CD4-positive, alpha-beta T cell treated with Interleukin-15 for 4 hours (primary cell): ENCODE measurements around the gene OPTN.
"Not testable (repeated sequence)": the region's sequence is repeated elsewhere in the genome, so short reads cannot be mapped to it uniquely, and the experiment has no call there.

Experiments
- DNase-seq: peaks from one replicate; pipeline ENCODE4 v3.0.0-alpha.2; 2020; ENCODE audit warnings: low spot score

The OPTN gene

DNA sequence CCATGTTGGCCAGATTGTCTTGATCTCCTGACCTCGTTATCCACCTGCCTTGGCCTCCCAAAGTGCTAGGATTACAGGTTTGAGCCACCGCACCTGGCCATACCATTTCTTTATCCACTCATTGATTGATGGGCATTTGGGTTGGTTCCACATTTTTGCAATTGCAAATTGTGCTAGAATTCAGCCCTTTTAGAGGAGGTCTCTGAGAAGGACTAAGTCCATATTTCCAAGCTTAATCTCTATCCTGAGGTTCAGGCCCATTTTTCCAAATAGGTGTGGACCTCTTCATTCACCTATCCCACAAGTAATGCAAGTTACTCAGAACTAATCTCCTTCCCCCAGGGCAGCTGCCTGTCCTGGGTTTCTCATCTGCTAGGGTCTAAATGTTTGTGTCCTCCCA lies 9.7 kb upstream of the OPTN start:
- no peak for DNase-seq

DNA sequence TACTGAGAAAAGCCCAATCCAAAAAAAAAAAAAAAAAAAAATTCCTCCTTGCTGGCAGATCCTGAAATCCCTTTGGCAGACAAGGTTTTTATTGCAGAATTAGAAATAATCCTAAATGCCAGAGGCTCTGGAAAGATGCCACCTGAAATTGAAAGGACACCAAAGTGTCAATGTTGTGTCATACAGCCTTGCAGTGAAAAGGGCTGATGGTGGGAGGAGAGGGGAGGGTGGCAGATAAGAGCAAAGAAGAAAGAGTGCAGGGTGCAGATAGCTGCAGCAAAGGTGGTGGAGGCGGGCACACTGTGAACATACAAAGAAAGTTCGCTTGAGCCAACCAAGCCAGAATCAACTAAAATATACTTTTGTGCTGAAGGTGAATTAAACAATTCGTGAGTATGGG lies 8.2 kb upstream of the OPTN start:
- no peak for DNase-seq

DNA sequence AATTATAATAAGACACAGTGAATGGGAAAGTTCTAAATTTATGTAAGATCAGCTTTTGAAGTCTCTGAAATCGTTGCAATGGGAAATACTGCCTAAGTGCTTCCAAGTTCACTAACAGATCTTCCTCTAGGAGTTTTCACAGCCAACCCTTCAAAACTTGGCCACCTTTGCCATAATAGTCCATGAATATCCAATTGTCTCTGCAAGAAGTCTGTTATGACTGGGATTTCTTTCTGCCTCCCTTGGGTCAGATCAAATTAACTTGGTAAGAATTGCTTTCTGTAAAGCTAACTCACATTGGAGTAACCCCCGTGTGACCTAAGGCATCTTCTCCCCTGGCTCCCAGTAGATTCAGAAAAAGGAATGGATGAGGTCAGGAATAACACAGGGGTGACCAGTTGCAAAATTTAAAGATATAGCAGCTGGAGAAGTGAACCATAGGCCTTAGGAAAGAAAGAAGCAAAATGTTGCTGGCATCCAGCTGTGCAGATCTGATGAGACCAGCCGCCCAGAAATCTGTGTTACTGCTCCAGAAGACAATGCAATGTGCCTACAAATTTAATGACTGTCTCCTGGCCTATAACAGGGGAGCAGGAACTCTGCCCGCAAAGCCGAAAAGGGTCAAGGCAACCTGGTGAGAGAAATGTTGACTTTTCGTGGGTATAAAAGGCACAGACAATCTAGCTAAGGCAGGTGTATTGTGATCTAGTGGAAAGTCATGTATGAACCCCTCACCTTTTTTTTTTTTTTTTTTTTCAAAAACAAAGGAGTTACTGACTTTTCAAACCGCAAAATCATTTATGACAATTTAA lies 7.5 kb upstream of the OPTN start:
- DNase-seq, result no peak

DNA sequence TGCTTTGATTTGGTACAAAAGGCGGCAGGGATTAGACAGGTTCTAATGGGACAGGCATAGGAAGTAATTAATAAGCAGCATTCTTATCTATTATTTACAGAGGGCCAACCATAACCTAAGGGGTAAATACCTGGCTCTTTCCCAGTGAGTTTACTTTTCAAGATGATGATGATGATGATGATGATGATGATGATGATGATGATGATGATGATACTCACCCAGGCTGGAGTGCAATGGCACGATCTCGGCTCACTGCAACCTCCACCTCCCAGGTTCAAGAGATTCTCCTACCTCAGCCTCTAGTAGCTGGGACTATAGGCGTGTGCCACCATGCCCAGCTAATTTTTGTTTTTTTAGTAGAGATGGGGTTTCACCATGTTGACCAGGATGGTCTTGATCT lies 5.9 kb upstream of the OPTN start:
- not testable (repeated sequence) for DNase-seq

DNA sequence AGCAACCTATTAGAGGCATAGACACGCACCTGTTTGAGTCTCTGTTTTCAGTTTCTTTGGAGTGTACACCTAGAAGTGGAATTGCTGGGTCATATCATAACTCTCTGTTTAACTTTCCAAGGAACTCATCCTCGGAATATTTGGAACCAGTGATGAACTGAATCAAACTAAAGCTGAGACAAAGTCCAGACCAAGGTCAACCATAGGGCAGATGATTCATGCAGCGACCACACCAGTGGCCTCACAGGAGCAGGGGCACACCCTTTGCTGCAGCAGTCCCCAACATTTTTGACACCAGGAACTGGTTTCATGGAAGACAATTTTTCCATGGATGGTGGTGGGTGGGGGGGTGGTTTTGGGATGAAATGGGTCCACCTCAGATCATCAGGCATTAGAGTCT lies 4.9 kb upstream of the OPTN start:
- no peak for DNase-seq

DNA sequence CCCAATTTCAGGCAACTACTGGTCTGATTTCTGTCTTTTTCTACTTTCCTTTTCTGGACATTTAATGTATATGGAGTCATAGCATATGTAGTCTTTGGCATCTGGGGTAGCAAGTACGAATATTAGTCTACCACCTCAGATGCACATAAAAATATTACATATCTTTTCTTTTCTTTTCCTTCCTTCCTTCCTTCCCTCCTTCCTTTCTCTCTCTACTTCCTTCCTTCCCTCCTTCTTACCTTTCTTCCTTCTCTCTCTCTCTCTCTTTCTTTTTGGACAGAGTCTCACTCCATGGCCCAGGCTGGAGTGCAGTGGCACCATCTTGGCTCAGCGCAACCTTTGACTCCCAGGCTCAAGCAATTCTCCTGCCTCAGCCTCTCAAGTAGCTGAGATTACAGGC lies 4.0 kb upstream of the OPTN start:
- DNase-seq, result no peak

DNA sequence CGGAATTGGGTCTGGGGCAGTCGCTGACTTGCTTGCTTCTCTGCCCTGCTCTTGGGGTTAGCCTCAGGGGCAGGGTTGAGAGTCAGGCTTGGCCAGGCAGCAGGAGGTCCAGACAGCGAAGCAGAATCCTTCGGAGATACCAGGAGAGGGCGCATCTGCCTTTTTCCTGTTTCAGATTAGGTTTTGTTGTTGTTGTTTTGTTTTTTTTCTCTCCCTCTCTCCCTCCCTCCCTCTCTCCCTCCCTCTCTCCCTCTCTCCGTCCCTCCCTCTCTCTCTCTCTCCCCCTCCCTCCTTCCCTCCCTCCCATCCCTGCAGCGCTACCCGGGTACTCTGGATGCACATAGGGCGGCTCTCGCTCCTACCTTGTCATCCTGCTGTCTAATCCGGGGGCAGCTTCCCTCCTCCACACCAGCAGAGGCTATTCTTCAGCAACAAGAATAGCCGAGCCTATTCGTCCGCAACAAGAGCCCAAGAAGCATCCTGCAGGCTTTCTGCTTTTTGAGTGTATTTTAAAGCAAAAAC lies 758 bp upstream of the OPTN start:
- peak; percentile 59 for DNase-seq

DNA sequence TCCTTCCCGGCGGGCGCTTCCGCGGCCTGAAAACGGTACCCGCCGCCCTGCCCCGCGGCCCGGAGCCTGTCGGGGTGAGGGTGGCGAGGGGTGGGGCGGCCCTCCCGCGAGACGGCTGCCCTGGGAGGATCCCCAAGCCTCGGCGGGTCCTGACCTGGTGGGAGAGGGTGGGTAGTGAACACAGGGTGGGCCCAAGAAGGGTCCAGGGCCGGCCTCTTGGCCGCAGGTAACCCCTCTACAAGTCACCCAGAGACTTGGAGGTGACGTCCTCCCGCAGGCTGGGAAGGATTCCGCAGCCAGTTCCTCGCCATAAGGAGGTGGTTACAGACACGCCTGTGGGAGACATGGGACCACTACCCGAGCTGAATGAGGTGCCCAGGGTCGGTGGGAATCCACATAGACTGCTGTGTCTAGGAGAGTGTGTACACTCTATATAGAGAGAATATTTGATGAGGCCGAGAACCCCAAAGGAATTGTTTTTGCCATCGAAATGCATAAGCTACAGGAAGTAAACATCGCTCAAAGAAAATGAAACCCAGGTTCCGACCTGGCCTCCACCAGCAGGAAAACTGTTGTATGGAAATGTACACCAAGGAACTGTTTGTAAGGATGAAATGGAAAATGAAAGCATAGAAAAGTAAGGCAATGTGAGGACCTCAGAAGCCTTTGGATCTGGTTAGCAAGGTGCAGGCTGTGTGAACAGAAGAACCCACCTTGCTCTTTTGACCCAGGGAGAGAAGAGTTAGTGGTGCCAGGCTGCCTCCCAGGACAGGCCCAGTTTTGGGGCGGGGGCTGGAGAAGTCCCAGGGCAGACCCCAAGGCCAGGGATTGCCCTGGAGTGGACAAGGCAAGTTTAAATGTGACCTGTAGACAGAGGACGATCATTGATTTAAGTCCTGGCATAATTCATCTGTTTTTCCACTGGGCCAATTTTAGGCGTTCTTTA lies 659 bp downstream of the OPTN start:
- no peak for DNase-seq

DNA sequence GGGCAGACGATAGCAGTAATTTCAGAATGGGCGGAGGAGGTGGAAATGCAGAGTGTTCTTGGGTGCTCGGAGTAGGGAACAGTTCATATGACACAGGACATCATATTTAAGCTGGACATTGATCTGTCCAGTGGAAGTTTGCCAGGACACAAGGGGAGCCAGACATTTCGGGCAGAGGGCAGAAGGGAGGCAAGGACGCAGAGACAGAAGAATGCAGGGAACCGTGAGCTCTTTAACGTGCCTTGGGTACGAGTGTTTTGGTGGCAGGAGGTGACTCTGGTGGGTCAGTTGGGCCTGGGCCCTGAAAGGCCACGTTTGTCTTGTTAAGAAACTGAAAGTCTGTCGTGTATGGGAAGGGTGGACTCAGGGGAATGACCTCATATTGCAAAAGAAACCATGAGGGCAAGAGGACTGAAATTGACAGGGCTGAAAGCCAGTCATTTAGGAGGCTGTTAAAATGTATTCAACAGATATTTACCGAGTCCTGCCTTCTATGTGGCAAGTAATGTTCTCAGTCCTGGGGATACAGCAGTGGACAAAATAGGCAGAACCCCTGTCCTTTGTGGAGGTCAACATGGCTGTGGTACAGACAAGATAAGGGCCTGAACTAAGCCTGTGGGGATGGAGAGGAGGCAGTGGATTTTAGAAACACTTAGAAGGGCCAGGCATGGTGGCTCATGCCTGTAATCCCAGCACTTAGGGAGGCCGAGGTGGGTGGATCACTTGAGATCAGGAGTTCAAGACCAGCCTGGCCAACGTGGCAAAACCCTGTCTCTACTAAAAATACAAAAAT lies 2.2 kb downstream of the OPTN start:
- DNase-seq, result no peak

DNA sequence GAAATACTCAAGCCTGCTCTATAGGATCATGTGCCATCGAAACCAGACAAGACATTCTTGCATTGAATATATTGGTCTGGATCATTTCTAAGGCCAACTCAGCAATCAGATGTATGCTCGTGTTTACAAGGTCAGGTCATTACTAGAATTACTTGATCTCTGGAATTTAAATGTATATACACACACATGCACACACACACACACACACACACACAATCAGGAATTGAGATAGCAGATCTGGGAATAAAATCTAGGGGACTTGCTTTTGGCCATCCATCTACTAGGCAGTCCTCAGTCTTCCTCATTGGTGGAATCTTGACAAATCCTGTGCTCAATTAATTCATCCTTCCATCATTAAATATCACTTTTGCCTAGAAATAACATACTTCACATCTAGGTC lies 3.6 kb downstream of the OPTN start:
- no peak for DNase-seq

DNA sequence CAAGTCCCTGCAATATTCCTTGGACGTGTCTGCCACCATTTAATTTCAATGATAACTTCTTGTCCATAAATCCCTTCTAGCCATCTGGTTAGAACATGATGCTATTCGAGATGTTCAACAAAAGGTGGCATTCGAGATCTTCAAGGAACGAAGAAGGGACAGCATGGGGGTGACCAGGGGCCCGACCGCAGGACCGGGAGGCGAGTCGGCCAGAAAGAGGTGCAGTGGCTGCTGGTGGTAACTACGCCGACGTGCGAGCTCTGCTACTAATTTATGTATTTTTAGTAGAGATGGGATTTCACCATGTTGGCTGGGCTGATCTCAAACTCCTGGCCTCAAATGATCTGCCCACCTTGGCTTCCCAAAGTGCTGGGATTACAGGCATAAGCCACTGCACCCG lies 4.7 kb downstream of the OPTN start:
- DNase-seq, result no peak

DNA sequence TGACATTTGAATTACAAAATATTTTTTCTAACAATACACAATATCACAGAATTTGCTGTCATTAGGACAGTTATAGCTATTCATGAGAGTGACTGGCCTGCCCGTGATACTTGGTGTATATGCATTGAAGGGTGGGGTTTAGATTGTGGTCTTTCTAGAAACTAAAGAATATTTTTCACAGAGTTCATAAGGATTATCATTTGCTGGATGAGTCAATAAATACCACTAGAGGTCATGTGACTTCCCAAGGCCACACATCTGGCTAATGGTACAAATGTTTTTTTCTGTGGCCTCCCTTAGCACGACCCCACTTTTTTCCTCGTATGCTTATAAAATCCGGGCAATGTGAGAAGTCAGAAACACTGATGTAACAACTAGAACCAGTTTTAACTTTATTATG lies 5.2 kb downstream of the OPTN start:
- peak; percentile 61 for DNase-seq

DNA sequence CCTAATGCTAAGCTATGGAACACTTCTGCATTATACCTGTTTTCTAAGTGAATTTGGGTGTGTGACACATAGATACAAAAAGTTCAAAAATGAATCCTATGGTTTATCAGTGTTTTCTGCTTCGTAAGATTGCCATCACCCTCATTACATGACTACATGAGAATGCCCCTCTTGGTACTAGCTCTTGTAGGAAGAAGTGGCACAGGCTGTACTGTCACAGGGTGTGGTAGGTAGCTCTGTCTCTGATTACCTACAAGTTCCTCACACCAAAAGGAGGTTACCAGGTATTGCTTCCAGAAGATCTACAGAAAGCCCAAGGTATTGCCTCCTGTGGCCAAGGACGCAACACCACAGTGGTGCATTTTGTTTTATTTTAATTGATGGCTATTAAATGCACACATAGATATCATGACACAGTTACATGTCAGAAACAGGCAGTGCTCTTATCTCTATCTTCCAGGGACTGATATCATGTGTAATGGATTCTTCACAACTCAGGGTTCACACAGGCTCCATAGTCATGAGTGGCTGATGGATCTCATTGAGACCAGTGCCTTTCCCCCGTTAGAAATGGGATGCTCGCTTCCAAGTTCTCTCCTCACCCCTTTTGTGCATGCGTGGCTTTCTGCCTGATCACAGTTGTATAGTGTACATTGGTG lies 6.6 kb downstream of the OPTN start:
- peak; percentile 25 for DNase-seq

DNA sequence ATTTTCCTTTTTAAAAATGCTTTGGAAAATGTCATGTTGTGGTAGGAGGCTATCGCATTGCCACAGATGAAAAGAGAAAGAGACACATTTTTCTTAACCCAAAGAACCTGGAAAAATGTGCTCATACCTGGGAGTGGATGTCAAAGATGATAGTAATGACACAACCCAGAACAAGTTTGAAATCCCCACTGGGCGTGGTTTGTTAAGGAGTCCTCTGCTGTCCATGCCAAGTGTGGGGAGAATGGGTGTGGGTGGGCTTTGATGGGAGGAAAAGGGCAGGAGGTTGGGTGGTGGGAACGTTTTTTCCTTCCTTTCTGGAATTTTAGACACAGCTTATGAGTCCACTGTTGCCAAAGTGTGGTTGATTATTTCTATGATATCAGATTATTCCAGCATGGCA lies 10.9 kb downstream of the OPTN start:
- no peak for DNase-seq

DNA sequence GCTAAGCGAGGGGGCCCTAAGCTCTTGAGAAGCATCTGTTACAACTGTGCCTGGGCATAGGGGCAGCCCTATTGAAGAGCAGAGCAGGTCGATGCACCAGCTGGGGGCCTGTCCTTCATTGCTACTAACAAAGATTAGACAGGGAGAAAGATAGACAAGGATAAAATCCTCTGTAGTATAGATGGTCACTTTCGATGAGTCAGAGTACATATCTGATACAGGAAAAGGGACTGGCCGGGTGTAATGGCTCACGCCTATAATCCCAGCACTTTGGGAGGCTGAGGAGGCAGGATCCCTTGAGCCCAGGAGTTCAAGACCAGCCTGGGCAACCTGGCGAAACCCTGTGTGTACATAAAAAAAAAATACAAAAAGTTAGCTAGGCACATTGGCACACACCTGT lies 13.6 kb downstream of the OPTN start:
- DNase-seq, result no peak

DNA sequence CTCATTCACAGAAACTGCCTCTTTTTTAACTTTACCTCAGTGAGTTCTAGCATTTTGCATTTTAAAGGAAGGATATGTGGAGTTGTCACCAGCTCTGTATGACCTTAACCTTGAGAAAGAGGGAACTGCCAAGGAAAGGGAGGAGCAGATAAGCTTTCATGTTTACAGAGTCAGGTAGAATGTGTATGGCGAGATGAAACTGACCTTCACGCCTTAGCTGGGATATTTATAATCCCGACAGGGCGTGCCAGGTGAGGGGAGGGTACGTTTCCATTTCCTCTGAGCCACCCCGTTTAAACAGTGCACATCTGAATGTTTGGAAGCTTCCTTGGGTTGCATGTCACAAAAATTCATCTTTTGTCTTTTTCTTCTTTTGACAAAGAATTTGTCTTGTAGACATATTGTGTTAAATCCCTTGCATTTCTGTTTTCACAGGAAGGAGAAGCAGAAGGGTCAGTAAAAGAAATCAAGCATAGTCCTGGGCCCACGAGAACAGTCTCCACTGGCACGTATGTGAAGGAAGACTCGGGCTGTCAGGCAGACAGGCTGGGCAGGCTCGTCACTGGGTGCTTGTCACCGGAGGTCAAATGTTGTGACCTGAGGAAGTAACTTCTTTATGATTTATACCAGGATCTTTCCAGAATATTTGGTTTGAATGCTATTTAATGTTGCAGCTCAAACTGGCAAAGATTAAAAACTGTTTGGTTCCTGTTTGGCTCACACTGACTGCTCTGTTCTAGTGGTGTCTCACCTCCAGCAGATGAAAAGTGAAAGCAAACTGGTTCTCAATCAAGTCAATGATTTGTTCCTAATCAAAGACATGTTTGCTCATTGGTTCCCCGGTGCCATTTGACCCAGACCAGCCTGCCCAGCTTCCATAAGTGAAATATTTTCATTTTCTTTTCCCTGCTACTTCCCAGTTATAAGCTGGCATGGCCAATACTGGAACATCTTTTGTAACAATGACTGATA lies 16.2 kb downstream of the OPTN start:
- peak; percentile 34 for DNase-seq

DNA sequence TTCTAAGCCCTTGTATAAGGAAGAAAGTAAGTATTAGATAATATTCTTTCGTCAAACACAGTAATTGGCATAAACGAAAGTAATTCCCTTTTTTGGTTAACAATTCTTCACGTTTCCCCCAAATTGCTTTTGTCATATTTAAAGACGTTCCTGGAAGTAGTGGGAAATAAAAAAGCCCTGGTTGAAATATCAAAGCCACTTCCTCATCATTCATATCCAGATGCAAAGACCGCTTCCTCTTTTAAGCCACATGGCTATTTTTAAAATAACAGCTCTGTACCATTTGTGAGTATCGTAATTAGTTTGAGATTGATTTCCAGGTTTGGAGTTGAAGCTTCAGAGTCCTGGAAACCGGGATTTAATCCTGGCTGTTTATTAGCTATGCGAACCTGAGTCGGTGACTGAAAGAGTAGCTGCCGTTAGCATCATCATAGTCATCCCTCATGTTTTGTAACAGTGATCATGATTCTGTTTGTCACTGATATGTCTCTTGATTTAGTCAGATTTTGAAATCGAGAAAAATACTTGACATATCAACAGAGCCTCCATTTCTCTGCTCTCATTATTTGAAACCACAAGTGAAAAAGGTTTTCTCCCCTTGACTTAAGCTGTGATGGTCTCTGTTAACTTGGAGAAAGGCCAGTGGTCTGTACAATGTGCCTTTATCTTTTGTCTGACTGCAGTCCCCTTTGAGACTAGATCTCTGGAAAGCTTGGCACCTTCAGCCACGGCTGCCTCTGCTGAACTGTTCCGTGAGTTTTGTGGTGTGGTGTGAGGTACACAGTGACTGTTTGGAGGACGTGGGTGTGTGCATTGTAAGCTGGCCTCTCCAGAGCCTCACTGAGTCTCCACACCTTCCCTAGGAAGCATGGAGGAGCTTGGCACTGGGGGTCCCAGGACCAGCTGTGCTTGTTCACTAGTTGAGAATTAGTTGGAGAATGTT lies 18.1 kb downstream of the OPTN start:
- no peak for DNase-seq

DNA sequence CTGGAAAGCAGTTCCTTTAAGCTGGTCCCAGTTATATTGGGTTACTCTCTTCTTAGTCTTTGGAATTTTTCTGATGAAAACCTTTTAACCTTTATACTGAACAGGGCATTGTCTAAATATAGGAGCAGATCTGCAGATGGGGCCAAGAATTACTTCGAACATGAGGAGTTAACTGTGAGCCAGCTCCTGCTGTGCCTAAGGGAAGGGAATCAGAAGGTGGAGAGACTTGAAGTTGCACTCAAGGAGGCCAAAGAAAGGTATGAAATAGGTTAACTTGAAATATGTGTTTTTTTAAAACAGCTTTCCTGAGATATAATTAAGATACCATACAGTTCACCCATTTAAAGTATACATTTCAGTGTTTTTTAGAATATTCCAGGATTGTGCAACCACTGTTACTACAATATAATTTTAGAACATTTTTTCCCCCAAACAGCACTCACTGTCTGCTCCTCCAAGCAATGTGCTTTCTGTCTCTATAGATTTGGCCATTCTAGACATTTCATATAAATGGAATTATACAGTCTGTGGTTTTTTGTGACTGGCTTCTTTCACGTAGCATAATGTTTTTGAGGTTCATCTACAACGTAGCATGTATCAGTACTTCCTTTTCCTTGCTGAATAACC lies 18.9 kb downstream of the OPTN start:
- DNase-seq, result no peak
